ENCODE measurements around the gene AMZ1.
A peak's percentile ranks its signal among the peaks of the same experiment; 100 is the strongest.
"Not testable (repeated sequence)": the region's sequence is repeated elsewhere in the genome, so short reads cannot be mapped to it uniquely, and the experiment has no call there.

Gene AMZ1

GRCh38 chr7:2714636-2715035, 26.6 kb downstream of the AMZ1 start:
- no peak for DNase-seq

GRCh38 chr7:2715341-2716231, 27.6 kb downstream of the AMZ1 start:
- no peak for DNase-seq

GRCh38 chr7:2716488-2716887, 28.5 kb downstream of the AMZ1 start:
- no peak for DNase-seq

GRCh38 chr7:2716906-2717292, 28.9 kb downstream of the AMZ1 start:
- DNase-seq, result no peak

DNA sequence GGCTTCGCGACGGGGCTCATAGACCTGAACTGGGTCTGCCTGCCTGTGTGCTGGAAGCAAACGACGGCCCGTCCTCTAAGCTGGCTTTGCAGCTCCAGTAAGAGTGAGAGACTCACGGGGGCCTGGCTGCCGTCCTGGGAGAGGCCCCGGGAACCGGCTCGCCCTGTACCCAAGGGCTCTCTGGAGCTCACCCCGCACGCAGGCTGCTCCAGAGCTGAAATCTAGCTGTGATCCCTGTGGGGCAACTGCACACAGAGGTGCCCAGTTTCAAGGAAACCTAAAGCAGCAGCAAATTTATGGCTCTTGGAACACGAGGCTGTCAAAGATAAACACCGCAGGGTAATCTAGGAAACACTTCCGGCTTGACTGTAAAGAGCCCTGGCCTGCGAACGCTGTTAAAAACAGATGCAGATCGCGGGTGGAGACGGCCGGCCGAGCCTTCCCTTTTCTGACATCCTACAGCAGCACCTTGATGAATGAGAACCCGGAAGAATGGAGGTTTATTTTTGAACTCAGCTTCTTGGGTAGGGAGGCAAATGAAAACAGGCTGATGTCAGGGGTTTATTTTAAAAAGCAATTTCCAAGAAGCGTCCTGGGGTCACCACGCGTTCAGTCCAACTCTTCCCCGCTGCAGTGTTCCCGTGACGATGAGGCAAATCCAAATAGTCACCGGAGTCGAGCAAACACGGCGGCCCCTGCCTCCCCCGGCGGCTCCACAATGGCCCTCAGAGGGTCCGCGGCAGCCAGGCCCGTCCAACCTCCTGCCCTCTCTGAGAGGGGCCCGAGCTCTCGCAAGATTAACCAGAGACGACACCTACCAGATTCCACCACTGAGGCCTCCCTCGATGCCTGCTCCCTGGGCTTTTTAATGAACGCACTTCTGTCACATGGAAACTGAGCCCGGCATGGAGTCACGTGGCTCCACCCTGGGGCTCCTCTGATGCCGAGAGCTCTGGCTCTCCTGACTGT, 29.6 kb downstream of the AMZ1 start:
- no peak for DNase-seq

DNA sequence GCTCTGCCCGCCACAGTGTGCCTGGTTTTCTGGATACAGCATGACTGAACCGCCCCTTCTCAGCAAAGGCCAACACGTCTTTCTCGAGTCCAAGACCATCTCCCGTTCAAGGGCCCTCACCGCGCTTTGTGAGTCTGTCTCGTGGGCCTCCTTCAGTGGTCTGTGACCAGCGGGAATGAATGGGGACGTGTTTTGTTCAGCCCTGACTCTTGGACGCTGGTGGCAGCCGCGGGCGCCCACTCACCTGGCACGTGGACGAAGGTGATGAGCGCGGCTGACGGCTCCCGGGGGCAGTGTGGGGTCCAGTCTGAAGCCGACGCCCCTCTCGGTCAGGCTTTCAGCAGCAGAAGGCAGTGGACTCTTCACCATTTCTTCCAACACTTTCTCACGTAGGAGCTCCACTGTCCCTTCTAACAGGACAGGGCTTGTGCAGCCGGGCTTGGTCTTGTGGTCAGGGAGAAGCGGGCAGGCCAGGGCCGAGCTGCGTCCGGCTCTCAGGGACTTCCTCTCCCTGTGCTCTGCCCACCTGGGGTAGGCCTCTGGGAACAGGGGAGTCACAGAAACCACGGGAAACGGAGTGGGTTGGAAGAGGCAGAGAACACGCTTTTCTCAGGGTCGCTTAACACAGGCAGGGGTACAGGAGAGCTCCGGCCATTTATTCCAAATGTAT, 30.4 kb downstream of the AMZ1 start:
- DNase-seq, result no peak

DNA sequence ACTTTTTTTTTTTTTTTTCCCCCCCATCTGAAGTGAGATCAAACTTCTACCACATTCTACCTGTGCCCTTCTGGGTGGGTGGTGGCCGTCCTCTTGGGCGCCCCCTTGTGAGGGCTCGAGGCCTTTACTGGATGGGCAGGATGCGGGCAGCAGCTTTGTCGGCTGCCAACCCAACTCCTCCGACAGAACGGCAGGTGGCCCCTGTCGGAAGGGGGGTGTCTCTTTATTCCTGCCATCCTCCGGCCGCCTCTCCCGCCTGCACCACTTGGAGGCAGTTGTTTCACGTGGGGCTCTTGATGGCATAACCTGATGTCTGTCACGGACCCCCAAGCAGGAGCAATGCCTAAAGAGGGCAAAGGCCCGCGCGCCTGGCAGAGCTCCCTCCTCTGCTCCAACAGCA, 31.0 kb downstream of the AMZ1 start:
- peak; percentile 14 for DNase-seq

- no peak for DNase-seq
These were observed 32.0 kb downstream of the AMZ1 start for GRCh38 chr7:2720024-2720423.

DNA sequence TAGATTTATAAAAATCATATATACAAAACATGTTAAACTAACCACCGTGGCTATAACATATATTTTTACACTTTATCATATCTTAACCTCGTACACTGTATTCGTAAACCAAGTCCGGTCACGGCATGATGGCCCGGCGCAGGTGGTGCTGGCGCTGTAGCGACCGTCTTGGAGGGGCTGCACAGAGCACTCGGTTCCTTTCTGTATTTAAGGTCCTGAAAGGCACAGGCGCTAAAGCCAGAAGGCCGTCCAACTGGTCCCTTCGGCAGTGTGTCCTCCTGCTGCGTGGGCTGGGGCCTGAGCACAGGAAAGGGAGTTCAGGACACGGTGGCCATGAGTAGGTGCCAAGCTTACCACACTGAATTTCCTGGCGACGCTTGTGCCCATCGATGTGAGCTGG, 33.8 kb downstream of the AMZ1 start:
- DNase-seq, result no peak

- no peak for DNase-seq
These were observed 34.6 kb downstream of the AMZ1 start for GRCh38 chr7:2722591-2722990.

GRCh38 chr7:2723138-2723850, 35.3 kb downstream of the AMZ1 start:
- no peak for DNase-seq

- not testable (repeated sequence) for DNase-seq
These were observed 36.0 kb downstream of the AMZ1 start for GRCh38 chr7:2724036-2724435.

DNA sequence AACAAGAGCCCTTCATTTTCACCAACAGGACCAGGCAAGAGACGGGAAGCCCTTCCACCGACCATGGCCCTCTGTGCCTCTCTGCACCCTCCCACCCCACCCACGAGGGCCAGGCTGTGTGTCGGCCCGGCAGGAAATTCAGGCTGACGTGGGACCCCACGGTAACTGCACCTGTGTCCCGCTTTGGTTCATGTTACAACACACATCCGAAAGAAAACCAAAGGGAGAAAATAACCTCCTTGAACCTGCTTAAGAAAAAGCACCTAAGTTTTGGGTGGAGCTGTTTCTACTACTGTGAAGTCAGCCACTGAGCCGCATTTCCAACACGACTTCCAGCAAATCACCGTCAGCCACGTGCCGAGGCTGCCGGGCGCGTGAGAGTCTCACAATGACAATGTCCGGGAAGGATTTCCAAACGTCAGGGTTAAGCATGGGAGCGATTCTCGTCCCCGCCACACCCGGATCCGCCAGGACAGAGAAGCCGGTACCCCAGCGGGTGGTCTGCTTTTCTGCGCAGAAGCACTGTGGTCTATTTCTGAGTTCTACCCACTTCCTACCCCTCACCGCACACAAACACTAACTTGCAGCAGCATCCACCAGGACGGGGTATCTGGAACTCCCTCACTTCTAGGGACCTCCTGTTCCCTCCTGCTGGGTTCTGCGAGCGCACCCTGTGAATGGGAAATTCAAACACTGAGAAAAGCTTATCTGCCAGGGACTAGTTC, 36.6 kb downstream of the AMZ1 start:
- DNase-seq, result no peak

DNA sequence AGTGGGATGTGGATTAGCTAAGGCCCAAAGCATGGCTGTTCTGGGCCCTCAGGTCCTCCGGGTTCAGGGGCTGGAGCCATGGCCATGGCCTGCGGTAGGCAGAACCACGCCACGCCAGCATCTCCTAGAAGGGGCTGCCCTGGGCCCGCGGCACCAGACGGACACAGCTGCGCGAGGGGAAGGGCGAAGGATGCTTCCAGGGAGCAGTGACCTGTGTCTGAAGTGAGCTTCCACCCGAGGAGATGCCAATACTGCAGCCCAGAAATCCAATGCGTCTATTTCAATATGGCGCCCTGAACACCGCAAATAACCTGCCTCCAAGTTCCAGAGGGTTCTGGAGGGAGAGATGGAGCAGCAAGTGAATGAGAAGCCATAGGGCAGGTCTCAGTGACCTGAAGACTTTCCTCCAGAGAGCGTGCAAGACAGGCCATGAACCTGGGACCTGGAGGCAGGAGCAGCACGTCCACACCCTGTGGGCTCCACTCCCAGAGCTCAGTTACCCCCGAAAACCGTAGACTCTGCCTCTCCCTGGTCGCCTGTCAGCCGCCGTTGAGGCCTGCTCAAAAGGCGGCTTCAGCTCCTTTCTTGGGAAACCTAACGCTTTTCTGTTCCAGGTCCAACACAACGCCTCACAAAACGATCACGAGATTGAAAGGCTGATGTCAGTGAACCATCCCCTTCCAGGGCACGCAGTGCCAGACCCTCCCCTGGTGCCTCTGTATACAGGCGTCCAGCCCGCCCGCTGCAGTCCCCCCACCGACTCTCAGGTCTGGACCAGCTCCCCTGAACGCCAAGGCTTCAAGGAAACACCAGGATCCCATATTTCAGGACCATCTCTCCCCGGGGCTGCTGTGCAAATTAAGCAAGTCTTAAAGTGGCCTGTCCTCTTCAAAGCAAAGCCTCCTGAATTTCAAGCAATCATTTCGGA, 37.4 kb downstream of the AMZ1 start:
- DNase-seq, result no peak

DNA sequence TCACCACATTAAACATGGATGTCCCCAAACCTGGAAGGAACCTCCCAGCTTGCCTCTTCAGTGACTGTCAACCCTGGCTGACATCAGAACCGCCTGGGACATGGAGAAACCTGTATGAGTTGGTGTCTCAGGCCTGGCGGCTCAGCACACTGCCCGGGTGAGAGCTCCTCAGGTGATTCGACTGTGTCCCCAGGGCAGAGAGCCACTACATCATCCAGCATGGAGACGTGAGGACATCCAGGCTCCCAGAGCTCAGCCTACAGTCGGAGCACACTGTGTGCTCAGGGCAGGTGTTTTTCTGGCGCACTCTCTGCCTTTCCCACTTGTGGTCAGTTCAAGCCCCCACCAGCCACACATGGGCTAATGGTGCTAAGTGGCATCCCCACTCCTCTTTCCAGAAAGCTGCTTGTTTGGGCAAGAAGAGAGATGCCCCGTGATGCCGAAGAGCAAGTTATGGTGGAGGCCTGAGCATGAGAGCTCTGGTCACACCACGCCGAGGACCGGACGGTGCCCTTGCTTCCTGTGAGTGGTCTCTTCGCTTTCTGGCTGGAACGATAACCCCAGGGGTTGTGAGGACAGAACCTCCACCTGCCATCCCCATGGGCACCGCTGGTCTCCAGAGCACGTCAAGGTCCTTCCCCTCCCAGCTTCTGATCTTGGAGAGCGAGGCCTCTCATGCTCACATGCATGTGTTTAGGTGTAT, 38.5 kb downstream of the AMZ1 start:
- no peak for DNase-seq

GRCh38 chr7:2727206-2727605, 39.2 kb downstream of the AMZ1 start:
- not testable (repeated sequence) for DNase-seq

DNA sequence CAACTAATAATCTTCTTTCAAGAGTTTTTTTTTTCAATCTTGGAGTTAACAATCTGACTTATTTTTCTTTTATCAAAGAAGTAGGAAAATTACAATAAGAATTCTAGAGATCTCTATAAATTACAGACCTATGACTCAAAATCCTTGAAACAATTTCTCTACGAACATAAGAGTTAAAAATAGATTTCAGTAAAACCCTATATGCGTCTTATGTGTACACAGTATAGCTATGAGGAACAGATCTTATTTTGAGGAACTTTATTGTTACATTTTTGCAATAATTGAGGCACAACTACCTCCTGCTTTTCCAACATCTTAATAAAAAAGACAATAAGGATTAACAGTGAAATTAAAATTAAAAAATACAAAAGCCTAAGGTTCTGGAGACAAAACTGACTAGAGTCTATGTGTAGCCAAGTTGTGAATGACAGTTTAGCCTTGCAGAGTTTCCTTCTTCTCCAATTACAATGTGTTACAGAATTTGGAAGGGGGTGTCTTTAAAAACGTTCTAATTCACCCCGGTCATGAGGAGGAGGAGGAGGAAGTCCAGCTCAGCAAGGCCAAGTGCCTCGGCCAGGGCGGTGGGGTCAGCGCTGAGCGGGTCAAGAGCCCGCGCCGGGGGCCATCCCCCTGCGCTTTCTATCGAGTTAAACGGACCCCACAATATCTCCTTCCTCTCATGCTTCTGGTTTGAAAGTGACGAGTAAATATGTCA, 40.5 kb downstream of the AMZ1 start:
- no peak for DNase-seq

DNA sequence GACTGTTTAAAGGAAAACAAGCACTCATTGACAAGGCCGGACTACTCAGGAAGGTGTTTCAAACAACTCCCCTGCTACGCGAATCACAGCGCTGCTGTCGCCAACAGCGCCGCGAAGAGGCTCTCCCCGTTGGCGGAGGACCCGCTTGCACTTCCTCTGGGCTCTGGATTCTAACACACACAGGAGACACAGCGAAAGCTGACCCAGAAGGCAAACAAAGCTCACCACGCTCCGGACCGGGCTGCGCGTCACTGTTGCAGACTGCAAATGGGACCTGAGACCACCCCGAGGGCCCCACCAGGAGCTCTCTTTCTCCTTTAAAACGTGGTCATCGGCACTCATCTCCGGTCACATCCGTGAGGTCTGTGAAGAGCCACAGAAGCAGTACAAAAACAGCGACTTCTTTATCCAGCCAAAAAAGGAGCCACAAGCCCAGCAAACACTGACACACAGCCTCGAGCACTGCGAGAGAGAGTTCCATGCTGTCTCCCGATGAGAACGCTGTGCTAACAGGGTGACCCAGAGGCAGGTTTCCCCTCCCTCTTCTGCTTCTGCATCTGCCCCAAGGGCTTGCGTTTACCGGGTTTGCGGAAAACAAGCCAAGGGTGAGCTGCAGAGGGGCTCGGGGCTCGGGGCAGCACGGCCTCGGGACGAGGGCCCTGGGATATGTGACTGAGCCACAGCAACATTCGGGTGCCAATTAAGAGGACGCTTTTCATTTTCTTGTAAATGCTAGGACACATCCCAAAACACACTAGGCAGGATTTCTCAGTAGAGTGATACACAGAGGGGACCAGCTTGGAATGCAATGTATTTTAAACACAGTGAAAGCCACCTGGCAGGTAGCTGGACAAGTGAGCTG, 41.3 kb downstream of the AMZ1 start:
- DNase-seq, result no peak
